GM12891 (cell line): ENCODE measurements around the gene MRPL14.

ENCODE experiments used
- POLR2A ChIP-seq: IDR thresholded peaks from 2 replicates; pipeline ENCODE4 v1.6.1; 2011; ENCODE audit warnings: low read depth, low read length, control low read depth
- TAF1 ChIP-seq: IDR thresholded peaks from 2 replicates; pipeline ENCODE4 v1.6.1; 2011; ENCODE audit warnings: low read depth, low read length, control low read depth

GRCh38 chr6:44117397-44118128, 9.7 kb downstream of the MRPL14 start:
- no peak for TF ChIP-seq POLR2A
- TF ChIP-seq TAF1: no peak
